ENCODE measurements around the gene POMGNT1.
"Not testable (repeated sequence)": the region's sequence is repeated elsewhere in the genome, so short reads cannot be mapped to it uniquely, and the experiment has no call there.

Gene POMGNT1

GRCh38 chr1:46236882-46237281 lies 38.6 kb upstream of the POMGNT1 start:
- no peaks in the 10 kb centered on the region for H3K27me3 ChIP-seq (ENCODE audit: insufficient read depth, low read length)
- peaks cover 5% of the 10 kb centered on the region for H3K4me1 ChIP-seq (ENCODE audit: control insufficient read depth, insufficient read depth, low read length, unreplicated experiment)
- no peak overlapping the region for H3K4me3 ChIP-seq (ENCODE audit: low read depth, low read length)

GRCh38 chr1:46231231-46231630 lies 33.0 kb upstream of the POMGNT1 start:
- H3K27ac ChIP-seq (ENCODE audit: low read depth, low read length); H3K4me1 ChIP-seq (ENCODE audit: control insufficient read depth, insufficient read depth, low read length, unreplicated experiment); H3K36me3 ChIP-seq (ENCODE audit: insufficient read depth, low read length); H3K79me2 ChIP-seq (ENCODE audit: control insufficient read depth, insufficient read depth, low read length, unreplicated experiment); H3K4me3 ChIP-seq (ENCODE audit: low read depth, low read length); H3K27me3 ChIP-seq (ENCODE audit: insufficient read depth, low read length); H2AFZ ChIP-seq (ENCODE audit: low read length, unreplicated experiment): not testable (repeated sequence)

More at GRCh38 chr1:46236882-46237281, 38.6 kb upstream of the POMGNT1 start:
- Histone ChIP-seq H2AFZ (ENCODE audit: low read length, unreplicated experiment) (no peak overlapping the region), H3K27ac (ENCODE audit: low read depth, low read length) (no peak overlapping the region), H3K36me3 (ENCODE audit: insufficient read depth, low read length) (0 out of 2 replicates have a peak, but pooled peaks cover 2% of the 10 kb centered on the region), H3K79me2 (ENCODE audit: control insufficient read depth, insufficient read depth, low read length, unreplicated experiment) (no peaks in the 10 kb centered on the region)

- no peak overlapping the region for H2AFZ ChIP-seq (ENCODE audit: low read length, unreplicated experiment)
- H3K4me3 ChIP-seq (ENCODE audit: low read depth, low read length), result no peak overlapping the region
- peaks cover 3% of the 10 kb centered on the region for H3K4me1 ChIP-seq (ENCODE audit: control insufficient read depth, insufficient read depth, low read length, unreplicated experiment)
- H3K27ac ChIP-seq (ENCODE audit: low read depth, low read length), result no peak overlapping the region
- no peaks in the 10 kb centered on the region for H3K27me3 ChIP-seq (ENCODE audit: insufficient read depth, low read length)
- no peaks in the 10 kb centered on the region for H3K79me2 ChIP-seq (ENCODE audit: control insufficient read depth, insufficient read depth, low read length, unreplicated experiment)
- H3K36me3 ChIP-seq (ENCODE audit: insufficient read depth, low read length), result no peaks in the 10 kb centered on the region
Observed at GRCh38 chr1:46224966-46225365, 26.7 kb upstream of the POMGNT1 start.

GRCh38 chr1:46223472-46223943 lies 25.3 kb upstream of the POMGNT1 start:
- Histone ChIP-seq H3K27ac (ENCODE audit: low read depth, low read length) (no peak overlapping the region), H3K27me3 (ENCODE audit: insufficient read depth, low read length) (no peaks in the 10 kb centered on the region), H2AFZ (ENCODE audit: low read length, unreplicated experiment) (peak overlapping the region; percentile 83), H3K79me2 (ENCODE audit: control insufficient read depth, insufficient read depth, low read length, unreplicated experiment) (no peaks in the 10 kb centered on the region), H3K36me3 (ENCODE audit: insufficient read depth, low read length) (no peaks in the 10 kb centered on the region), H3K4me1 (ENCODE audit: control insufficient read depth, insufficient read depth, low read length, unreplicated experiment) (peaks cover 3% of the 10 kb centered on the region), H3K4me3 (ENCODE audit: low read depth, low read length) (no peak overlapping the region)

- H3K36me3 ChIP-seq (ENCODE audit: insufficient read depth, low read length); H2AFZ ChIP-seq (ENCODE audit: low read length, unreplicated experiment); H3K27me3 ChIP-seq (ENCODE audit: insufficient read depth, low read length); H3K4me3 ChIP-seq (ENCODE audit: low read depth, low read length); H3K79me2 ChIP-seq (ENCODE audit: control insufficient read depth, insufficient read depth, low read length, unreplicated experiment); H3K4me1 ChIP-seq (ENCODE audit: control insufficient read depth, insufficient read depth, low read length, unreplicated experiment); H3K27ac ChIP-seq (ENCODE audit: low read depth, low read length): not testable (repeated sequence)
Observed at GRCh38 chr1:46223055-46223454, 24.8 kb upstream of the POMGNT1 start.

GRCh38 chr1:46221749-46222148 lies 23.5 kb upstream of the POMGNT1 start:
- H3K4me3 ChIP-seq (ENCODE audit: low read depth, low read length), result no peak overlapping the region
- no peaks in the 10 kb centered on the region for H3K36me3 ChIP-seq (ENCODE audit: insufficient read depth, low read length)
- no peaks in the 10 kb centered on the region for H3K79me2 ChIP-seq (ENCODE audit: control insufficient read depth, insufficient read depth, low read length, unreplicated experiment)
- H3K27ac ChIP-seq (ENCODE audit: low read depth, low read length), result no peak overlapping the region
- no peak overlapping the region for H2AFZ ChIP-seq (ENCODE audit: low read length, unreplicated experiment)
- H3K4me1 ChIP-seq (ENCODE audit: control insufficient read depth, insufficient read depth, low read length, unreplicated experiment), result peaks cover 3% of the 10 kb centered on the region
- no peaks in the 10 kb centered on the region for H3K27me3 ChIP-seq (ENCODE audit: insufficient read depth, low read length)

GRCh38 chr1:46220808-46221207 lies 22.6 kb upstream of the POMGNT1 start:
- no peak overlapping the region for H2AFZ ChIP-seq (ENCODE audit: low read length, unreplicated experiment)
- H3K79me2 ChIP-seq (ENCODE audit: control insufficient read depth, insufficient read depth, low read length, unreplicated experiment), result no peaks in the 10 kb centered on the region
- H3K36me3 ChIP-seq (ENCODE audit: insufficient read depth, low read length), result no peaks in the 10 kb centered on the region
- peaks cover 3% of the 10 kb centered on the region for H3K4me1 ChIP-seq (ENCODE audit: control insufficient read depth, insufficient read depth, low read length, unreplicated experiment)
- no peak overlapping the region for H3K27ac ChIP-seq (ENCODE audit: low read depth, low read length)
- H3K4me3 ChIP-seq (ENCODE audit: low read depth, low read length), result no peak overlapping the region
- no peaks in the 10 kb centered on the region for H3K27me3 ChIP-seq (ENCODE audit: insufficient read depth, low read length)

- Histone ChIP-seq H3K4me3 (ENCODE audit: low read depth, low read length) (no peak overlapping the region), H3K27me3 (ENCODE audit: insufficient read depth, low read length) (no peaks in the 10 kb centered on the region), H3K27ac (ENCODE audit: low read depth, low read length) (no peak overlapping the region), H3K4me1 (ENCODE audit: control insufficient read depth, insufficient read depth, low read length, unreplicated experiment) (peaks cover 3% of the 10 kb centered on the region), H3K79me2 (ENCODE audit: control insufficient read depth, insufficient read depth, low read length, unreplicated experiment) (no peaks in the 10 kb centered on the region), H3K36me3 (ENCODE audit: insufficient read depth, low read length) (no peaks in the 10 kb centered on the region), H2AFZ (ENCODE audit: low read length, unreplicated experiment) (no peak overlapping the region)
Observed at GRCh38 chr1:46219551-46220520, 21.6 kb upstream of the POMGNT1 start.

- Histone ChIP-seq H3K36me3 (ENCODE audit: insufficient read depth, low read length) (no peaks in the 10 kb centered on the region), H3K79me2 (ENCODE audit: control insufficient read depth, insufficient read depth, low read length, unreplicated experiment) (no peaks in the 10 kb centered on the region), H3K27ac (ENCODE audit: low read depth, low read length) (no peak overlapping the region)
Observed at GRCh38 chr1:46218443-46218842, 20.2 kb upstream of the POMGNT1 start.

GRCh38 chr1:46215504-46215903 lies 17.3 kb upstream of the POMGNT1 start:
- H3K27me3 ChIP-seq (ENCODE audit: insufficient read depth, low read length), result no peaks in the 10 kb centered on the region
- no peak overlapping the region for H2AFZ ChIP-seq (ENCODE audit: low read length, unreplicated experiment)
- H3K27ac ChIP-seq (ENCODE audit: low read depth, low read length), result no peak overlapping the region
- no peaks in the 10 kb centered on the region for H3K79me2 ChIP-seq (ENCODE audit: control insufficient read depth, insufficient read depth, low read length, unreplicated experiment)
- H3K36me3 ChIP-seq (ENCODE audit: insufficient read depth, low read length), result no peaks in the 10 kb centered on the region
- no peak overlapping the region for H3K4me3 ChIP-seq (ENCODE audit: low read depth, low read length)
- no peaks in the 10 kb centered on the region for H3K4me1 ChIP-seq (ENCODE audit: control insufficient read depth, insufficient read depth, low read length, unreplicated experiment)

More at GRCh38 chr1:46218443-46218842, 20.2 kb upstream of the POMGNT1 start:
- no peaks in the 10 kb centered on the region for H3K27me3 ChIP-seq (ENCODE audit: insufficient read depth, low read length)
- H3K4me1 ChIP-seq (ENCODE audit: control insufficient read depth, insufficient read depth, low read length, unreplicated experiment), result no peaks in the 10 kb centered on the region
- no peak overlapping the region for H2AFZ ChIP-seq (ENCODE audit: low read length, unreplicated experiment)
- H3K4me3 ChIP-seq (ENCODE audit: low read depth, low read length), result no peak overlapping the region

GRCh38 chr1:46211051-46211450 lies 12.8 kb upstream of the POMGNT1 start:
- H3K36me3 ChIP-seq (ENCODE audit: insufficient read depth, low read length), result no peaks in the 10 kb centered on the region
- H3K4me1 ChIP-seq (ENCODE audit: control insufficient read depth, insufficient read depth, low read length, unreplicated experiment), result no peaks in the 10 kb centered on the region
- no peak overlapping the region for H3K4me3 ChIP-seq (ENCODE audit: low read depth, low read length)
- H3K79me2 ChIP-seq (ENCODE audit: control insufficient read depth, insufficient read depth, low read length, unreplicated experiment), result no peaks in the 10 kb centered on the region
- no peaks in the 10 kb centered on the region for H3K27me3 ChIP-seq (ENCODE audit: insufficient read depth, low read length)
- no peak overlapping the region for H3K27ac ChIP-seq (ENCODE audit: low read depth, low read length)
- no peak overlapping the region for H2AFZ ChIP-seq (ENCODE audit: low read length, unreplicated experiment)
